Measurements from ENCODE around the gene STX11.

The STX11 gene

DNA sequence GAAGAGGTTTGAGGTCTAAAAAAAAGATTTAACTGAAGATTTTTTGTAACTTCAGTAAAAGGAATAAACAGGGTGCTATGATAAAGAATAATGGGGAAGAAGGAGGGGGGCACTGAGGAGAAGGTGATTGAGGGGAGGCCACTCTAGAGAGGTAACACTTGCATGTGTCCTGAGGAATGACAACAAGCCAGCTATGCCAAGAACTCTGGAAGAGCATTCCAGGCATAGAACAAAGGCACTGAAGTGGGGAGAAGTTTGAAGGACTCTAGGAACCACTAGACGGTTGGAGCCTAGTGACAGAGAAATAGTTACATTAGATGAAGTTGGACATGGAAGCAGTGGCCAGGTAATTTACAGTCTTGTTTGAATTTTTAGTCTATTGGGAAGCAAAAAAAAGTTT is 44.1 kb upstream of the STX11 start:
- Histone ChIP-seq H3K4me1 (ENCODE audit: control insufficient read depth, insufficient read depth, low read depth, low read length) (no peaks in the 10 kb centered on the region), H3K9me3 (ENCODE audit: control insufficient read depth, low read length) (no peaks in the 10 kb centered on the region), H3K14ac (ENCODE audit: low read length in 2 of 2) (no peak overlapping the region), H3K4me2 (ENCODE audit: low read length, poor library complexity, severe bottlenecking) (no peak overlapping the region), H2BK120ac (ENCODE audit: low read depth, low read length) (no peak overlapping the region), H4K91ac (ENCODE audit: low read length) (no peak overlapping the region), H3K27me3 (ENCODE audit: control insufficient read depth in 1 of 2, insufficient read depth in 1 of 2, low read length in 2 of 2) (no peaks in the 10 kb centered on the region), H3K23ac (ENCODE audit: low read length in 2 of 2) (no peak overlapping the region), H3K4ac (ENCODE audit: low read depth in 1 of 2, low read length in 2 of 2) (no peak overlapping the region), H3K79me1 (replicated peaks; ENCODE audit: low read length, poor library complexity, severe bottlenecking) (no peaks in the 10 kb centered on the region), H2BK15ac (ENCODE audit: low read depth, poor library complexity, severe bottlenecking) (no peak overlapping the region), H3K4me3 (ENCODE audit: insufficient read depth in 1 of 2, low read depth in 1 of 2, low read length in 2 of 2) (no peak overlapping the region), H2AK5ac (ENCODE audit: low read length, severe bottlenecking) (no peak overlapping the region), H4K8ac (ENCODE audit: low read length) (no peak overlapping the region), H3K9ac (ENCODE audit: low read length) (no peak overlapping the region), H3K18ac (ENCODE audit: low read depth in 1 of 2, low read length in 2 of 2) (no peak overlapping the region), H2BK5ac (ENCODE audit: low read depth, low read length, poor library complexity, severe bottlenecking) (no peak overlapping the region), H2AFZ (ENCODE audit: low read depth, low read length) (no peak overlapping the region), H3K27ac (ENCODE audit: low read length, poor library complexity, severe bottlenecking) (no peak overlapping the region), H3K36me3 (ENCODE audit: control insufficient read depth in 1 of 2, insufficient read depth in 2 of 2, low read depth in 1 of 2, low read length in 2 of 2) (no peaks in the 10 kb centered on the region), H2BK12ac (ENCODE audit: low read length in 2 of 2) (no peak overlapping the region)
- no peak for DNase-seq
- WGBS: 61% methylated on average over 1 of the region's 1 CpG

DNA sequence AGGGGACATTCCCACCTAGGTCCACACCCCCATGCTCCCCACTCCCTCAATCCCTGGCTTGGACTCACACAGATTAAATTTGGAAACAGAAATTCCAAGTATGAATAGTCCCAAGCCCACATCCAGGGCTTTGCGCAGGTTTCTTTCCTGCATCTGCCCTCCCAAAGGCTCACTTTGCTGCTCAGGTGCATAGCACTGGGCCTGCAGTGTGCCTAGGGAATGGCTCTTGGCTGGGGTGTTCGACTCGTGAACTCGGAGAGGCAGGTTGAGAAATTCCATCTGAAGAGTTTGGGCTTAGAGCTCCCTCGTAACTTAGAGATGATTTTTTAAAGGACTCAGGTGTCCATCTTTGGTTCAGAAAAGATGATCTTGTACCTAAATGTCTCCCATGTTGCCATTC is 40.1 kb upstream of the STX11 start:
- Histone ChIP-seq H3K27ac (ENCODE audit: low read length, poor library complexity, severe bottlenecking) (no peak overlapping the region), H3K27me3 (ENCODE audit: control insufficient read depth in 1 of 2, insufficient read depth in 1 of 2, low read length in 2 of 2) (no peaks in the 10 kb centered on the region), H2AFZ (ENCODE audit: low read depth, low read length) (no peak overlapping the region), H3K4me2 (ENCODE audit: low read length, poor library complexity, severe bottlenecking) (no peak overlapping the region), H3K23ac (ENCODE audit: low read length in 2 of 2) (no peak overlapping the region), H3K9me3 (ENCODE audit: control insufficient read depth, low read length) (no peaks in the 10 kb centered on the region), H4K91ac (ENCODE audit: low read length) (no peak overlapping the region), H3K4me3 (ENCODE audit: insufficient read depth in 1 of 2, low read depth in 1 of 2, low read length in 2 of 2) (no peak overlapping the region), H3K36me3 (ENCODE audit: control insufficient read depth in 1 of 2, insufficient read depth in 2 of 2, low read depth in 1 of 2, low read length in 2 of 2) (no peaks in the 10 kb centered on the region), H4K8ac (ENCODE audit: low read length) (no peak overlapping the region), H2BK5ac (ENCODE audit: low read depth, low read length, poor library complexity, severe bottlenecking) (no peak overlapping the region), H3K4ac (ENCODE audit: low read depth in 1 of 2, low read length in 2 of 2) (no peak overlapping the region), H3K9ac (ENCODE audit: low read length) (no peak overlapping the region), H2BK15ac (ENCODE audit: low read depth, poor library complexity, severe bottlenecking) (peak overlapping the region; percentile 26), H2BK120ac (ENCODE audit: low read depth, low read length) (no peak overlapping the region), H3K14ac (ENCODE audit: low read length in 2 of 2) (no peak overlapping the region), H2AK5ac (ENCODE audit: low read length, severe bottlenecking) (no peak overlapping the region), H3K79me1 (replicated peaks; ENCODE audit: low read length, poor library complexity, severe bottlenecking) (no peaks in the 10 kb centered on the region), H2BK12ac (ENCODE audit: low read length in 2 of 2) (no peak overlapping the region), H3K4me1 (ENCODE audit: control insufficient read depth, insufficient read depth, low read depth, low read length) (no peaks in the 10 kb centered on the region), H3K18ac (ENCODE audit: low read depth in 1 of 2, low read length in 2 of 2) (no peak overlapping the region)
- WGBS: 76% methylated on average over 4 of the region's 5 CpGs
- DNase-seq: no peak

DNA sequence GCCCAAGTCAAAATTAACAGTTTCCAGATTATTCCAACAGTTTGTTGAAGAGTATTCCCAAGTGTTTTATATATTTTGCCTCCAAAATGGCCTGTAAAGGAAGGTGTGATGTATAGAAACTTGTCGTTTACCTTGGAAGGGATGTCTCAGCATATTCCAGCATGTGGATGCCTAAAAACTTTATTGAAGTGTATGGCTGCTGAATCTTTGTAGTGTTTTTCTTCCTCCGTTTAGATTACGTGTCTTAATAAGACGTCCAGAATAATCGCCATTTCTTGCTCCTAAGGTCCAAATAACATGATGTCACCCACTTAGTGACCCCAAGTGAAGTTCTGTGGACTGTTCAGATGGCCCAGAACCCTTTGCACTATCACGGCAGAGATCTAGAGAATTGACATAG is 37.0 kb upstream of the STX11 start:
- Histone ChIP-seq H3K18ac (ENCODE audit: low read depth in 1 of 2, low read length in 2 of 2) (no peak overlapping the region), H3K79me1 (replicated peaks; ENCODE audit: low read length, poor library complexity, severe bottlenecking) (no peaks in the 10 kb centered on the region), H2BK120ac (ENCODE audit: low read depth, low read length) (no peak overlapping the region), H2AFZ (ENCODE audit: low read depth, low read length) (no peak overlapping the region), H3K4me3 (ENCODE audit: insufficient read depth in 1 of 2, low read depth in 1 of 2, low read length in 2 of 2) (no peak overlapping the region), H3K9ac (ENCODE audit: low read length) (no peak overlapping the region), H3K36me3 (ENCODE audit: control insufficient read depth in 1 of 2, insufficient read depth in 2 of 2, low read depth in 1 of 2, low read length in 2 of 2) (no peaks in the 10 kb centered on the region), H3K4me1 (ENCODE audit: control insufficient read depth, insufficient read depth, low read depth, low read length) (no peaks in the 10 kb centered on the region), H2BK5ac (ENCODE audit: low read depth, low read length, poor library complexity, severe bottlenecking) (no peak overlapping the region), H3K27ac (ENCODE audit: low read length, poor library complexity, severe bottlenecking) (no peak overlapping the region), H3K4me2 (ENCODE audit: low read length, poor library complexity, severe bottlenecking) (no peak overlapping the region), H2BK15ac (ENCODE audit: low read depth, poor library complexity, severe bottlenecking) (no peak overlapping the region), H3K14ac (ENCODE audit: low read length in 2 of 2) (no peak overlapping the region), H2BK12ac (ENCODE audit: low read length in 2 of 2) (no peak overlapping the region), H3K4ac (ENCODE audit: low read depth in 1 of 2, low read length in 2 of 2) (no peak overlapping the region), H3K27me3 (ENCODE audit: control insufficient read depth in 1 of 2, insufficient read depth in 1 of 2, low read length in 2 of 2) (no peaks in the 10 kb centered on the region), H3K9me3 (ENCODE audit: control insufficient read depth, low read length) (no peaks in the 10 kb centered on the region), H3K23ac (ENCODE audit: low read length in 2 of 2) (no peak overlapping the region), H4K8ac (ENCODE audit: low read length) (no peak overlapping the region), H2AK5ac (ENCODE audit: low read length, severe bottlenecking) (no peak overlapping the region), H4K91ac (ENCODE audit: low read length) (no peak overlapping the region)
- 92% methylated on average over 6 of the region's 6 CpGs for WGBS
- no peak for DNase-seq

DNA sequence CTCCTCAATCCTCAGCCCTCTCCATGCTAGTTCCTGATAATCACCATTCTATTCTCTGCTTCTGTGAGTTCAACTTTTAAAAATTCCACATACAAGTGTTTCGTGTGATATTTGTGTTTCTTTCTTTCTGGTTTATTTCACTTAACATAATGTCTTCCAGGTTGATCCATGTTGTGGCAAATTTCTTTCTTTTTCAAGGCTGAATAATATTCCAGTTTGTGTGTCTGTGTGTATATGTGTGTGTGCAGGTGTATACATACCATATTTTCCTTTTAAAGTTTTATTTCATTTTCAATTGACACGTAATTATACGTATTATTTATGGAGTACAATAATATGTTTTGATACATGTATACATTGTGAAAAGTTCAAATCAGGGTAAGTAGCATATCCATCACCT is 35.1 kb upstream of the STX11 start:
- Histone ChIP-seq H3K18ac (ENCODE audit: low read depth in 1 of 2, low read length in 2 of 2) (no peak overlapping the region), H3K9ac (ENCODE audit: low read length) (no peak overlapping the region), H3K4me2 (ENCODE audit: low read length, poor library complexity, severe bottlenecking) (no peak overlapping the region), H3K4me1 (ENCODE audit: control insufficient read depth, insufficient read depth, low read depth, low read length) (peaks cover 1% of the 10 kb centered on the region), H3K27ac (ENCODE audit: low read length, poor library complexity, severe bottlenecking) (no peak overlapping the region), H3K14ac (ENCODE audit: low read length in 2 of 2) (no peak overlapping the region), H2BK12ac (ENCODE audit: low read length in 2 of 2) (no peak overlapping the region), H2BK120ac (ENCODE audit: low read depth, low read length) (no peak overlapping the region), H2BK5ac (ENCODE audit: low read depth, low read length, poor library complexity, severe bottlenecking) (no peak overlapping the region), H2AK5ac (ENCODE audit: low read length, severe bottlenecking) (no peak overlapping the region), H3K27me3 (ENCODE audit: control insufficient read depth in 1 of 2, insufficient read depth in 1 of 2, low read length in 2 of 2) (no peaks in the 10 kb centered on the region), H3K4ac (ENCODE audit: low read depth in 1 of 2, low read length in 2 of 2) (no peak overlapping the region), H4K91ac (ENCODE audit: low read length) (no peak overlapping the region), H3K36me3 (ENCODE audit: control insufficient read depth in 1 of 2, insufficient read depth in 2 of 2, low read depth in 1 of 2, low read length in 2 of 2) (no peaks in the 10 kb centered on the region), H2AFZ (ENCODE audit: low read depth, low read length) (no peak overlapping the region), H3K23ac (ENCODE audit: low read length in 2 of 2) (no peak overlapping the region), H4K8ac (ENCODE audit: low read length) (no peak overlapping the region), H2BK15ac (ENCODE audit: low read depth, poor library complexity, severe bottlenecking) (no peak overlapping the region), H3K9me3 (ENCODE audit: control insufficient read depth, low read length) (no peaks in the 10 kb centered on the region), H3K4me3 (ENCODE audit: insufficient read depth in 1 of 2, low read depth in 1 of 2, low read length in 2 of 2) (no peak overlapping the region), H3K79me1 (replicated peaks; ENCODE audit: low read length, poor library complexity, severe bottlenecking) (no peaks in the 10 kb centered on the region)
- DNase-seq: no peak
- WGBS: no CpG with 5 or more reads among the region's 3 CpGs

Measured in mesenchymal stem cell (in vitro differentiated cells and primary cell).